Activated CD8-positive, alpha-beta memory T cell treated with anti-CD3 and anti-CD28 coated beads, Interleukin-2, amount 10 ng/mL, durations not matched to agents 7 days and 5 days (primary cell): ENCODE results near the gene BPI. TPM values are rescaled to one million over a fixed set of nuclear protein-coding genes. Genes with fewer than 3 reads are reported as not detected.
"Not testable (repeated sequence)": the region's sequence is repeated elsewhere in the genome, so short reads cannot be mapped to it uniquely, and the experiment has no call there.

Experiments used
- ATAC-seq: fragments of 150-1000 bp; cut with Tn5 transposase; one replicate; pipeline ENCODE4 v1.10.0; 2021; ENCODE audit warnings: moderate library complexity
- CTCF ChIA-PET: fragments of 350-600 bp; sonication (Branson Sonifier 250); formaldehyde crosslinking; loops from one replicate; lab custom pipeline; 2021; ENCODE audit warnings: antibody characterized with exemption; lab: Charles Lee
- DNase-seq: peaks from one replicate; pipeline ENCODE4 v3.0.0-alpha.2; 2020
- H3K27ac Mint-ChIP-seq: one replicate; pipeline ENCODE4 v1.8.0; 2021; ENCODE audit warnings: mild to moderate bottlenecking, mixed read lengths
- H3K27me3 Mint-ChIP-seq: one replicate; pipeline ENCODE4 v1.8.0; 2021; ENCODE audit warnings: mixed read lengths
- H3K36me3 Mint-ChIP-seq: one replicate; pipeline ENCODE4 v1.8.0; 2021; ENCODE audit warnings: mild to moderate bottlenecking, mixed read lengths
- H3K4me1 Mint-ChIP-seq: one replicate; pipeline ENCODE4 v1.8.0; 2021; ENCODE audit warnings: mixed read lengths
- H3K4me3 Mint-ChIP-seq: one replicate; pipeline ENCODE4 v1.8.0; 2021; ENCODE audit warnings: mild to moderate bottlenecking, moderate library complexity, mixed read lengths
- H3K9me3 Mint-ChIP-seq: one replicate; pipeline ENCODE4 v1.8.0; 2022; ENCODE audit warnings: low read depth, mixed read lengths
- total RNA-seq, 2 experiments: library from RNA; stranded (reverse); gene quantifications; one replicate each; pipeline ENCODE4 v1.2.3, GENCODE V29; 2021

The BPI gene
- total RNA-seq, 2 experiments from 2014 or later = not detected

GRCh38 chr20:38301309-38301708 is 2.6 kb upstream of the BPI start:
- no peak overlapping the region for H3K27ac Mint-ChIP-seq
- CTCF ChIA-PET = interaction anchor here (1.9 kb wide), 1 partner anchor 10 kb away, joined by 5 read pairs; no protein-coding TSS in a partner anchor
- ATAC-seq = no peak
- peaks cover 17% of the 10 kb centered on the region for H3K4me1 Mint-ChIP-seq
- peaks cover 48% of the 10 kb centered on the region for H3K27me3 Mint-ChIP-seq
- no peak overlapping the region for H3K4me3 Mint-ChIP-seq
- no peak for DNase-seq
- H3K36me3 Mint-ChIP-seq = no peaks in the 10 kb centered on the region
- no peaks in the 10 kb centered on the region for H3K9me3 Mint-ChIP-seq

GRCh38 chr20:38302786-38303185 is 1.2 kb upstream of the BPI start:
- no peak overlapping the region for H3K4me3 Mint-ChIP-seq
- DNase-seq (no peak), ATAC-seq (no peak)
- H3K36me3 Mint-ChIP-seq = no peaks in the 10 kb centered on the region
- peaks cover 22% of the 10 kb centered on the region for H3K4me1 Mint-ChIP-seq
- peaks cover 52% of the 10 kb centered on the region for H3K27me3 Mint-ChIP-seq
- CTCF ChIA-PET = interaction anchor here (1.4 to 1.9 kb wide), 2 partner anchors 12 to 78 kb away, joined by 4 to 5 read pairs; no protein-coding TSS in a partner anchor
- no peak overlapping the region for H3K27ac Mint-ChIP-seq
- no peaks in the 10 kb centered on the region for H3K9me3 Mint-ChIP-seq

GRCh38 chr20:38304845-38305447 is 990 bp downstream of the BPI start:
- H3K27ac Mint-ChIP-seq = no peak overlapping the region
- CTCF ChIA-PET = no interaction called here
- H3K27me3 Mint-ChIP-seq = peaks cover 54% of the 10 kb centered on the region
- H3K9me3 Mint-ChIP-seq = no peaks in the 10 kb centered on the region
- DNase-seq = peak; percentile 56
- H3K4me1 Mint-ChIP-seq = peaks cover 27% of the 10 kb centered on the region
- no peaks in the 10 kb centered on the region for H3K36me3 Mint-ChIP-seq
- no peak overlapping the region for H3K4me3 Mint-ChIP-seq
- ATAC-seq = peak; percentile 42

- Mint-ChIP-seq H3K4me3 (no peak overlapping the region), H3K36me3 (no peaks in the 10 kb centered on the region), H3K9me3 (no peaks in the 10 kb centered on the region), H3K4me1 (peaks cover 27% of the 10 kb centered on the region), H3K27me3 (peaks cover 57% of the 10 kb centered on the region), H3K27ac (no peak overlapping the region)
- DNase-seq (no peak), ATAC-seq (no peak)
- CTCF ChIA-PET = no interaction called here
Observed at GRCh38 chr20:38305541-38305940, 1.6 kb downstream of the BPI start.

- DNase-seq = no peak
- peaks cover 56% of the 10 kb centered on the region for H3K27me3 Mint-ChIP-seq
- H3K4me1 Mint-ChIP-seq = peaks cover 27% of the 10 kb centered on the region
- no peaks in the 10 kb centered on the region for H3K9me3 Mint-ChIP-seq
- H3K36me3 Mint-ChIP-seq = no peaks in the 10 kb centered on the region
- CTCF ChIA-PET = no interaction called here
- H3K27ac Mint-ChIP-seq = no peak overlapping the region
- no peak for ATAC-seq
- H3K4me3 Mint-ChIP-seq = no peak overlapping the region
Observed at GRCh38 chr20:38306379-38306778, 2.4 kb downstream of the BPI start.

- Mint-ChIP-seq H3K4me3 (no peak overlapping the region), H3K27me3 (peaks cover 55% of the 10 kb centered on the region), H3K9me3 (no peaks in the 10 kb centered on the region), H3K4me1 (peaks cover 27% of the 10 kb centered on the region), H3K27ac (no peak overlapping the region), H3K36me3 (no peaks in the 10 kb centered on the region)
- no peak for ATAC-seq
- DNase-seq = peak; percentile 44
- CTCF ChIA-PET = no interaction called here
Observed at GRCh38 chr20:38307371-38308046, 3.6 kb downstream of the BPI start.

GRCh38 chr20:38308047-38308438 is 4.1 kb downstream of the BPI start:
- Mint-ChIP-seq H3K27ac (no peak overlapping the region), H3K36me3 (no peaks in the 10 kb centered on the region), H3K4me1 (peaks cover 27% of the 10 kb centered on the region), H3K27me3 (peaks cover 50% of the 10 kb centered on the region), H3K9me3 (no peaks in the 10 kb centered on the region), H3K4me3 (no peak overlapping the region)
- ATAC-seq (no peak), DNase-seq (no peak)
- CTCF ChIA-PET = interaction anchor here (0.8 kb wide), 1 partner anchor 48 kb away, joined by 3 read pairs; no protein-coding TSS in a partner anchor

- ATAC-seq = no peak
- DNase-seq = no peak
- peaks cover 46% of the 10 kb centered on the region for H3K27me3 Mint-ChIP-seq
- H3K36me3 Mint-ChIP-seq = no peaks in the 10 kb centered on the region
- no peak overlapping the region for H3K4me3 Mint-ChIP-seq
- no peaks in the 10 kb centered on the region for H3K9me3 Mint-ChIP-seq
- CTCF ChIA-PET = interaction anchor here (0.6 to 0.8 kb wide), 2 partner anchors 48 to 89 kb away, joined by 3 read pairs; no protein-coding TSS in a partner anchor
- H3K27ac Mint-ChIP-seq = no peak overlapping the region
- peaks cover 25% of the 10 kb centered on the region for H3K4me1 Mint-ChIP-seq
Observed at GRCh38 chr20:38308447-38308846, 4.5 kb downstream of the BPI start.

- no peaks in the 10 kb centered on the region for H3K36me3 Mint-ChIP-seq
- H3K27me3 Mint-ChIP-seq = peaks cover 27% of the 10 kb centered on the region
- H3K27ac Mint-ChIP-seq = no peak overlapping the region
- DNase-seq (no peak), ATAC-seq (no peak)
- no peaks in the 10 kb centered on the region for H3K9me3 Mint-ChIP-seq
- H3K4me1 Mint-ChIP-seq = peaks cover 10% of the 10 kb centered on the region
- H3K4me3 Mint-ChIP-seq = no peak overlapping the region
- CTCF ChIA-PET = no interaction called here
Observed at GRCh38 chr20:38311091-38311490, 7.1 kb downstream of the BPI start.

GRCh38 chr20:38311491-38311890 is 7.5 kb downstream of the BPI start:
- no peak for DNase-seq
- Mint-ChIP-seq H3K27me3 (peaks cover 23% of the 10 kb centered on the region), H3K4me1 (peaks cover 10% of the 10 kb centered on the region), H3K9me3 (no peaks in the 10 kb centered on the region), H3K4me3 (no peak overlapping the region), H3K27ac (no peak overlapping the region), H3K36me3 (no peaks in the 10 kb centered on the region)
- CTCF ChIA-PET = interaction anchor here (0.9 kb wide), 1 partner anchor 251 kb away, joined by 3 read pairs; no protein-coding TSS in a partner anchor
- no peak for ATAC-seq

- Mint-ChIP-seq H3K4me3 (no peak overlapping the region), H3K27ac (no peak overlapping the region), H3K27me3 (peaks cover 21% of the 10 kb centered on the region), H3K36me3 (no peaks in the 10 kb centered on the region), H3K9me3 (no peaks in the 10 kb centered on the region), H3K4me1 (no peaks in the 10 kb centered on the region)
- DNase-seq = no peak
- ATAC-seq = no peak
- CTCF ChIA-PET = no interaction called here
Observed at GRCh38 chr20:38313676-38314075, 9.7 kb downstream of the BPI start.

GRCh38 chr20:38314350-38314749 is 10.4 kb downstream of the BPI start:
- H3K4me3 Mint-ChIP-seq, DNase-seq, ATAC-seq, H3K36me3 Mint-ChIP-seq, CTCF ChIA-PET, H3K9me3 Mint-ChIP-seq, H3K4me1 Mint-ChIP-seq, H3K27ac Mint-ChIP-seq: not testable (repeated sequence)
- peaks cover 21% of the 10 kb centered on the region for H3K27me3 Mint-ChIP-seq

GRCh38 chr20:38315290-38315966 is 11.5 kb downstream of the BPI start:
- no peak for DNase-seq
- CTCF ChIA-PET = no interaction called here

More at GRCh38 chr20:38315290-38315966, 11.5 kb downstream of the BPI start:
- Mint-ChIP-seq H3K9me3 (no peaks in the 10 kb centered on the region), H3K27ac (no peak overlapping the region), H3K4me1 (no peaks in the 10 kb centered on the region), H3K36me3 (no peaks in the 10 kb centered on the region), H3K27me3 (peaks cover 19% of the 10 kb centered on the region), H3K4me3 (no peak overlapping the region)
- ATAC-seq = no peak
